HEK293 (cell line): Measurements from ENCODE around the gene TGDS.

Source experiments
- GLI2 ChIP-seq: fragments of 450-650 bp; formaldehyde crosslinking; IDR thresholded peaks from 2 replicates; pipeline ENCODE4; 2017; ENCODE audit warnings: missing biosample characterization, missing genetic modification characterization, low read depth, borderline replicate concordance
- KLF10 ChIP-seq: fragments of 450-650 bp; IDR thresholded peaks from 2 replicates; pipeline ENCODE4 v1.5.1; 2018; ENCODE audit warnings: missing biosample characterization, mild to moderate bottlenecking, missing genetic modification characterization
- KLF16 ChIP-seq: fragments of 450-650 bp; formaldehyde crosslinking; IDR thresholded peaks from 2 replicates; pipeline ENCODE4 v1.5.1; 2017; ENCODE audit warnings: missing biosample characterization, missing genetic modification characterization
- KLF8 ChIP-seq: fragments of 450-650 bp; formaldehyde crosslinking; IDR thresholded peaks from 2 replicates; pipeline ENCODE4 v1.5.1; 2016; ENCODE audit warnings: missing biosample characterization, missing genetic modification characterization
- PBX3 ChIP-seq: sonication (generic); formaldehyde crosslinking; IDR thresholded peaks from 2 replicates; pipeline ENCODE4 v1.8.1; 2022; ENCODE audit warnings: mild to moderate bottlenecking, moderate library complexity, missing genetic modification reagents
- REPIN1 ChIP-seq: fragments of 450-650 bp; formaldehyde crosslinking; IDR thresholded peaks from 2 replicates; pipeline ENCODE4 v1.5.1; 2017; ENCODE audit warnings: missing biosample characterization, missing genetic modification characterization, low read depth
- ZBTB17 ChIP-seq: fragments of 450-650 bp; formaldehyde crosslinking; IDR thresholded peaks from 2 replicates; pipeline ENCODE4 v1.5.1; 2016; ENCODE audit warnings: missing biosample characterization, missing genetic modification characterization
- ZBTB21 ChIP-seq: fragments of 450-650 bp; formaldehyde crosslinking; IDR thresholded peaks from 2 replicates; pipeline ENCODE4 v1.5.1; 2017; ENCODE audit warnings: missing biosample characterization, missing genetic modification characterization
- ZBTB26 ChIP-seq: fragments of 450-650 bp; formaldehyde crosslinking; optimal IDR thresholded peaks from 2 replicates; pipeline ENCODE3; 2016; ENCODE audit warnings: missing biosample characterization, mild to moderate bottlenecking, missing genetic modification characterization
- ZBTB44 ChIP-seq: fragments of 450-650 bp; IDR thresholded peaks from 2 replicates; pipeline ENCODE4 v1.5.1; 2018; ENCODE audit warnings: missing biosample characterization, mild to moderate bottlenecking, missing genetic modification characterization
- ZFP3 ChIP-seq: fragments of 450-650 bp; formaldehyde crosslinking; IDR thresholded peaks from 2 replicates; pipeline ENCODE4 v1.5.1; 2016; ENCODE audit warnings: low read depth, missing biosample characterization, missing genetic modification characterization
- ZIC2 ChIP-seq: fragments of 450-650 bp; formaldehyde crosslinking; IDR thresholded peaks from 2 replicates; pipeline ENCODE4 v1.5.1; 2016; ENCODE audit warnings: missing biosample characterization, missing genetic modification characterization
- ZNF146 ChIP-seq: fragments of 450-650 bp; formaldehyde crosslinking; IDR thresholded peaks from 2 replicates; pipeline ENCODE4 v1.5.1; 2016; ENCODE audit warnings: missing biosample characterization, missing genetic modification characterization
- ZNF184 ChIP-seq: fragments of 450-650 bp; IDR thresholded peaks from 2 replicates; pipeline ENCODE4 v1.5.1; 2018; ENCODE audit warnings: missing biosample characterization, mild to moderate bottlenecking, missing genetic modification characterization
- ZNF2 ChIP-seq: fragments of 450-650 bp; formaldehyde crosslinking; IDR thresholded peaks from 2 replicates; pipeline ENCODE4 v1.5.1; 2016; ENCODE audit warnings: missing biosample characterization, missing genetic modification characterization
- ZNF311 ChIP-seq: fragments of 450-650 bp; formaldehyde crosslinking; IDR thresholded peaks from 2 replicates; pipeline ENCODE4 v1.5.1; 2017; ENCODE audit warnings: missing biosample characterization, missing genetic modification characterization, borderline replicate concordance
- ZNF501 ChIP-seq: fragments of 450-650 bp; formaldehyde crosslinking; IDR thresholded peaks from 2 replicates; pipeline ENCODE4 v1.5.1; 2016; ENCODE audit warnings: missing biosample characterization, missing genetic modification characterization
- ZNF530 ChIP-seq: fragments of 450-650 bp; formaldehyde crosslinking; IDR thresholded peaks from 2 replicates; pipeline ENCODE4 v1.5.1; 2016; ENCODE audit warnings: low read depth, missing biosample characterization, missing genetic modification characterization
- ZNF549 ChIP-seq: fragments of 450-650 bp; IDR thresholded peaks from 2 replicates; pipeline ENCODE4 v1.5.1; 2018; ENCODE audit warnings: missing biosample characterization, missing genetic modification characterization, mild to moderate bottlenecking, inconsistent platforms, moderate library complexity
- ZNF555 ChIP-seq: fragments of 450-650 bp; formaldehyde crosslinking; conservative IDR thresholded peaks from 2 replicates; pipeline ENCODE4 v1.5.1; 2017; ENCODE audit warnings: missing biosample characterization, mild to moderate bottlenecking, missing genetic modification characterization, inconsistent platforms
- ZNF654 ChIP-seq: fragments of 450-650 bp; formaldehyde crosslinking; IDR thresholded peaks from 2 replicates; pipeline ENCODE4 v1.5.1; 2016; ENCODE audit warnings: low read depth, missing biosample characterization, missing genetic modification characterization
- ZNF660 ChIP-seq: fragments of 450-650 bp; IDR thresholded peaks from 2 replicates; pipeline ENCODE4 v1.5.1; 2018; ENCODE audit warnings: missing biosample characterization, mild to moderate bottlenecking, missing genetic modification characterization
- ZNF677 ChIP-seq: fragments of 450-650 bp; IDR thresholded peaks from 2 replicates; pipeline ENCODE4 v1.5.0; 2018; ENCODE audit warnings: missing biosample characterization, mild to moderate bottlenecking, missing genetic modification characterization, moderate library complexity
- ZNF707 ChIP-seq: fragments of 450-650 bp; formaldehyde crosslinking; IDR thresholded peaks from 2 replicates; pipeline ENCODE4 v1.5.1; 2016; ENCODE audit warnings: missing biosample characterization, missing genetic modification characterization
- ZNF76 ChIP-seq: fragments of 450-650 bp; formaldehyde crosslinking; IDR thresholded peaks from 2 replicates; pipeline ENCODE4; 2016; ENCODE audit warnings: low read depth, missing biosample characterization, missing genetic modification characterization, borderline replicate concordance
- ZNF837 ChIP-seq: fragments of 450-650 bp; formaldehyde crosslinking; IDR thresholded peaks from 2 replicates; pipeline ENCODE4 v1.5.1; 2016; ENCODE audit warnings: missing biosample characterization, missing genetic modification characterization
- TF ChIP-seq, protein P1 (sequence below): fragments of 450-650 bp; formaldehyde crosslinking; IDR thresholded peaks from 2 replicates; pipeline ENCODE4 v1.5.1; 2016; ENCODE audit warnings: missing biosample characterization, missing genetic modification characterization
- TF ChIP-seq, protein P2 (sequence below): fragments of 450-650 bp; formaldehyde crosslinking; IDR thresholded peaks from 2 replicates; pipeline ENCODE4 v1.5.1; 2017; ENCODE audit warnings: missing biosample characterization, missing genetic modification characterization
- TF ChIP-seq, protein P3 (sequence below): fragments of 450-650 bp; formaldehyde crosslinking; IDR thresholded peaks from 2 replicates; pipeline ENCODE4 v1.5.1; 2016; ENCODE audit warnings: missing biosample characterization, missing genetic modification characterization, low read depth
- TF ChIP-seq, protein P4 (sequence below): fragments of 450-650 bp; formaldehyde crosslinking; IDR thresholded peaks from 2 replicates; pipeline ENCODE4 v1.5.1; 2016; ENCODE audit warnings: missing biosample characterization, missing genetic modification characterization

Gene TGDS

GRCh38 chr13:94595950-94596574, at the start of gene TGDS (continued):
- TF ChIP-seq ZNF677 (tag by site-specific recombination) (0 out of 2 replicates have a peak, but pooled peaks have one; percentile 6), ZNF146 (tag by site-specific recombination) (no peak), ZBTB21 (tag by site-specific recombination) (no peak), ZNF530 (no peak), ZNF501 (tag by site-specific recombination) (peak; percentile 77; the same call in 1 of the 2 replicates), ZNF311 (tag by site-specific recombination) (no peak), ZBTB44 (tag by site-specific recombination) (no peak), ZNF555 (no peak), ZNF837 (tag by site-specific recombination) (no peak), KLF10 (no peak), ZNF549 (no peak), ZNF76 (peak; percentile 89), ZNF2 (no peak), ZBTB26 (tag by site-specific recombination) (peak; percentile 82), KLF16 (no peak), KLF8 (tag by site-specific recombination) (0 out of 2 replicates have a peak, but pooled peaks have one; percentile 37), ZNF707 (tag by site-specific recombination) (no peak), ZFP3 (tag by site-specific recombination) (no peak), ZNF654 (tag by site-specific recombination) (no peak), ZBTB17 (peak; percentile 47; the same call in 1 of the 2 replicates), ZNF660 (0 out of 2 replicates have a peak, but pooled peaks have one; percentile 62), ZNF184 (tag by site-specific recombination) (no peak), GLI2 (tag by site-specific recombination) (no peak), ZIC2 (tag by site-specific recombination) (no peak), PBX3 (no peak), REPIN1 (no peak)
- TF ChIP-seq, protein P1, sequence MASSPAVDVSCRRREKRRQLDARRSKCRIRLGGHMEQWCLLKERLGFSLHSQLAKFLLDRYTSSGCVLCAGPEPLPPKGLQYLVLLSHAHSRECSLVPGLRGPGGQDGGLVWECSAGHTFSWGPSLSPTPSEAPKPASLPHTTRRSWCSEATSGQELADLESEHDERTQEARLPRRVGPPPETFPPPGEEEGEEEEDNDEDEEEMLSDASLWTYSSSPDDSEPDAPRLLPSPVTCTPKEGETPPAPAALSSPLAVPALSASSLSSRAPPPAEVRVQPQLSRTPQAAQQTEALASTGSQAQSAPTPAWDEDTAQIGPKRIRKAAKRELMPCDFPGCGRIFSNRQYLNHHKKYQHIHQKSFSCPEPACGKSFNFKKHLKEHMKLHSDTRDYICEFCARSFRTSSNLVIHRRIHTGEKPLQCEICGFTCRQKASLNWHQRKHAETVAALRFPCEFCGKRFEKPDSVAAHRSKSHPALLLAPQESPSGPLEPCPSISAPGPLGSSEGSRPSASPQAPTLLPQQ (tag by site-specific recombination): no peak
- TF ChIP-seq, protein P2, sequence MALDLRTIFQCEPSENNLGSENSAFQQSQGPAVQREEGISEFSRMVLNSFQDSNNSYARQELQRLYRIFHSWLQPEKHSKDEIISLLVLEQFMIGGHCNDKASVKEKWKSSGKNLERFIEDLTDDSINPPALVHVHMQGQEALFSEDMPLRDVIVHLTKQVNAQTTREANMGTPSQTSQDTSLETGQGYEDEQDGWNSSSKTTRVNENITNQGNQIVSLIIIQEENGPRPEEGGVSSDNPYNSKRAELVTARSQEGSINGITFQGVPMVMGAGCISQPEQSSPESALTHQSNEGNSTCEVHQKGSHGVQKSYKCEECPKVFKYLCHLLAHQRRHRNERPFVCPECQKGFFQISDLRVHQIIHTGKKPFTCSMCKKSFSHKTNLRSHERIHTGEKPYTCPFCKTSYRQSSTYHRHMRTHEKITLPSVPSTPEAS (tag by site-specific recombination): no peak
- TF ChIP-seq, protein P3, sequence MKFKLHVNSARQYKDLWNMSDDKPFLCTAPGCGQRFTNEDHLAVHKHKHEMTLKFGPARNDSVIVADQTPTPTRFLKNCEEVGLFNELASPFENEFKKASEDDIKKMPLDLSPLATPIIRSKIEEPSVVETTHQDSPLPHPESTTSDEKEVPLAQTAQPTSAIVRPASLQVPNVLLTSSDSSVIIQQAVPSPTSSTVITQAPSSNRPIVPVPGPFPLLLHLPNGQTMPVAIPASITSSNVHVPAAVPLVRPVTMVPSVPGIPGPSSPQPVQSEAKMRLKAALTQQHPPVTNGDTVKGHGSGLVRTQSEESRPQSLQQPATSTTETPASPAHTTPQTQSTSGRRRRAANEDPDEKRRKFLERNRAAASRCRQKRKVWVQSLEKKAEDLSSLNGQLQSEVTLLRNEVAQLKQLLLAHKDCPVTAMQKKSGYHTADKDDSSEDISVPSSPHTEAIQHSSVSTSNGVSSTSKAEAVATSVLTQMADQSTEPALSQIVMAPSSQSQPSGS: no peak
- TF ChIP-seq, protein P4, sequence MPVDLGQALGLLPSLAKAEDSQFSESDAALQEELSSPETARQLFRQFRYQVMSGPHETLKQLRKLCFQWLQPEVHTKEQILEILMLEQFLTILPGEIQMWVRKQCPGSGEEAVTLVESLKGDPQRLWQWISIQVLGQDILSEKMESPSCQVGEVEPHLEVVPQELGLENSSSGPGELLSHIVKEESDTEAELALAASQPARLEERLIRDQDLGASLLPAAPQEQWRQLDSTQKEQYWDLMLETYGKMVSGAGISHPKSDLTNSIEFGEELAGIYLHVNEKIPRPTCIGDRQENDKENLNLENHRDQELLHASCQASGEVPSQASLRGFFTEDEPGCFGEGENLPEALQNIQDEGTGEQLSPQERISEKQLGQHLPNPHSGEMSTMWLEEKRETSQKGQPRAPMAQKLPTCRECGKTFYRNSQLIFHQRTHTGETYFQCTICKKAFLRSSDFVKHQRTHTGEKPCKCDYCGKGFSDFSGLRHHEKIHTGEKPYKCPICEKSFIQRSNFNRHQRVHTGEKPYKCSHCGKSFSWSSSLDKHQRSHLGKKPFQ (tag by site-specific recombination): no peak
